GM21529 (cell line): Measurements from ENCODE around the gene DNAH17.

Experiments
- ATAC-seq: cut with Tn5 transposase; IDR thresholded peaks from one replicate; pipeline ENCODE4 v1.9.1; 2021; ENCODE audit not compliant: unreplicated experiment

Gene DNAH17

GRCh38 chr17:78374631-78375274 lies 202.4 kb downstream of the DNAH17 start:
- ATAC-seq = no peak

GRCh38 chr17:78374189-78374588 lies 203.0 kb downstream of the DNAH17 start:
- ATAC-seq = no peak
